ENCODE measurements around the gene C2CD2L. TPM values are rescaled to one million over a fixed set of nuclear protein-coding genes. Genes with fewer than 3 reads are reported as not detected.

C2CD2L gene
- total RNA-seq, 1 experiment from 2014 or later: 5.6 TPM

GRCh38 chr11:119130662-119131061 is 23.5 kb downstream of the C2CD2L start:
- Histone ChIP-seq H2BK15ac (ENCODE audit: low read depth, low read length) (no peak overlapping the region), H2BK12ac (ENCODE audit: insufficient read length, low read depth, low read length) (no peak overlapping the region), H4K91ac (ENCODE audit: insufficient read length, low read depth, low read length) (no peak overlapping the region), H3K9me3 (ENCODE audit: control insufficient read depth, low read depth, low read length) (no peaks in the 10 kb centered on the region), H3K79me1 (ENCODE audit: insufficient read depth, low read depth, low read length, poor library complexity, severe bottlenecking) (no peaks in the 10 kb centered on the region), H4K8ac (replicated peaks; ENCODE audit: insufficient read length, low read depth, low read length) (no peak overlapping the region), H3K27ac (ENCODE audit: insufficient read length, low read depth, low read length) (no peak overlapping the region), H2AFZ (ENCODE audit: low read length) (no peak overlapping the region), H3K79me2 (ENCODE audit: insufficient read depth, low read length) (no peaks in the 10 kb centered on the region), H3K56ac (ENCODE audit: insufficient read length, low read depth, low read length) (no peak overlapping the region), H3K27me3 (ENCODE audit: insufficient read depth, low read length) (no peaks in the 10 kb centered on the region; the same call in 1 of the 2 replicates), H3K14ac (ENCODE audit: insufficient read depth, low read length) (no peak overlapping the region), H2BK20ac (ENCODE audit: low read depth, low read length, poor library complexity, severe bottlenecking) (no peak overlapping the region), H3K9ac (ENCODE audit: extremely low read depth, insufficient read length, low read length) (no peak overlapping the region), H2BK120ac (ENCODE audit: low read depth, low read length, poor library complexity, severe bottlenecking) (no peak overlapping the region), H3K18ac (ENCODE audit: insufficient read length, low read depth, low read length) (no peak overlapping the region), H4K20me1 (ENCODE audit: control insufficient read depth, insufficient read depth, insufficient read length) (no peaks in the 10 kb centered on the region), H3K23ac (ENCODE audit: insufficient read length, low read depth, low read length) (no peak overlapping the region), H3K4me1 (ENCODE audit: insufficient read depth, low read length) (no peaks in the 10 kb centered on the region), H3K4me2 (ENCODE audit: insufficient read depth, insufficient read length, low read length) (no peak overlapping the region), H3T11ph (ENCODE audit: low read length) (no peak overlapping the region), H3K23me2 (ENCODE audit: insufficient read length, low read depth, low read length, poor library complexity, severe bottlenecking) (no peaks in the 10 kb centered on the region), H2BK5ac (ENCODE audit: insufficient read length, low read length) (no peak overlapping the region), H2AK5ac (ENCODE audit: insufficient read length, low read length) (no peak overlapping the region), H4K5ac (ENCODE audit: insufficient read length, low read depth, low read length) (no peak overlapping the region), H3K4ac (ENCODE audit: low read depth, low read length) (no peak overlapping the region)
- no peaks in the 10 kb centered on the region for H3K9me3 Mint-ChIP-seq
- peaks cover 28 to 73% (median 54%) of the 10 kb centered on the region in 3 experiments; a peak in 6 of 7 replicates for H3K36me3 Mint-ChIP-seq (ENCODE audit: insufficient read depth in 1 of 3, low read depth in 3 of 3)
- H3K27ac Mint-ChIP-seq: no peak overlapping the region
- no peak for TF ChIP-seq CTCF (conservative IDR thresholded peaks at IDR 0.05)
- no peak for DNase-seq
- H3K4me3 Mint-ChIP-seq: no peak overlapping the region
- no peaks in the 10 kb centered on the region; a peak in 1 of 4 replicates for H3K4me1 Mint-ChIP-seq
- WGBS (ENCODE audit: extremely low coverage, insufficient read length, low lambda C conversion rate): no CpG with 5 or more reads among the region's 3 CpGs
- no peaks in the 10 kb centered on the region for H3K27me3 Mint-ChIP-seq (ENCODE audit: low read depth)

Data from H9 (cell line).